ENCODE results near the gene TCF20.

TCF20 gene

DNA sequence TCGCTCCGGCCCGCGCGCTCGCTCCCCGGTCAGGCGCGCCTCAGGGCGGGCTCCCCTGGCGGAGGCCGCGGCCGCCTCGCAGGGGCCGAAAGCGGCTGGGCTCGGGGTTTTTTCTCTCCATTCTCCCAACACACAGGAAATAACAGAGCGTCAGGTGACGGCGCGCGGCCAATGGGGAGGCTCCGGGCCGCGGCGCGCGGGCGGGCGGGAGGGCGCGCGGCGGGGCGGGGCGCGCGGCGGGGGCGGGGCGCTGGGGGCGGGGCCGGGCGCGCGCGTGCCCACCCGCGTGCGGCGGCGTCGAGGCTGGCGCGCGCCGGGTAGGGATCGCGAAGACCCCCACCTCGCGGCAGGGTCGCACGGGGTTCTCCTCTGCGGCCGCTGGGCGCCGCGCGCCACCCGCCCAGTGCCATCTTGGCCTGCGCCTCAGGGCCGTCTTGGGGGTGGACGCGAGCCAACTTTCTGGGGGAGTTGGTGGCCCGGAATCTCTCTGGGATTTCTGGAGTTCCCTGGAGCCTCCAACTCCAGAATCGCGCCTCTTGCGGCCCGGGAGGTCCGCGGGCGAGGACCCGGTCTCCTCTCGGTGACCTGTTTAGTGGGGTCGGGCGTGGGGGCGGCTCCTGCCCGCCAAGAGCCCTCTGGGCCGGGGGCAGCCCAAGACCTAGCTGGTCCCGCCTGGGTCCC lies at the start of gene TCF20:
Gene TCF20, minus strand, starts transcription at position 144 of the 681 bp plus-strand sequence. CDS start 55,348 bp downstream, outside the sequence.
- peak; percentile 57 for DNase-seq

- no peak for DNase-seq
These were observed 48.9 kb upstream of the TCF20 start for GRCh38 chr22:42319386-42319785.

DNA sequence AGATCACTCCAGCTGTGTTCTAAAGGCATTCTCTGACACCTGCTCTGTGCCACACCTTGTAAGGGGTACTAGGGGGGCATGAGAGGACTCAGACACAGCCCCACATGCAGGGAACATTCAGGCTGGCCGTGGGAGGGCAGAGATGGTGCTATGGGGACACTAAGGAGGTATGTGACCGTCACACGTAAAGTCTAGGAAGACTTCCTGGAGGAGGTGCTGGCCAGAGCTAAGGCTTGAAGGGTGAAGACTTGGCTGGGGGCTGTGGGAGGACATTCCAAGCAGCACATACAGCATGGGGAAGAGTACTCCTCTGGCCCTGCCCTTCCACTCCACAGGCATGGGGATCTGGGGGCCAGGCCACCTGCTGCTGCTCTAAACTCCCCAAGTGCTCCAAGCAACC lies 48.5 kb upstream of the TCF20 start:
- no peak for DNase-seq

GRCh38 chr22:42317691-42318547 lies 47.5 kb upstream of the TCF20 start:
- DNase-seq, result no peak

- DNase-seq, result no peak
These were observed 46.6 kb upstream of the TCF20 start for GRCh38 chr22:42317008-42317407.

GRCh38 chr22:42315392-42315756 lies 44.9 kb upstream of the TCF20 start:
- DNase-seq, result no peak

GRCh38 chr22:42314709-42315391 lies 44.4 kb upstream of the TCF20 start:
- no peak for DNase-seq

DNA sequence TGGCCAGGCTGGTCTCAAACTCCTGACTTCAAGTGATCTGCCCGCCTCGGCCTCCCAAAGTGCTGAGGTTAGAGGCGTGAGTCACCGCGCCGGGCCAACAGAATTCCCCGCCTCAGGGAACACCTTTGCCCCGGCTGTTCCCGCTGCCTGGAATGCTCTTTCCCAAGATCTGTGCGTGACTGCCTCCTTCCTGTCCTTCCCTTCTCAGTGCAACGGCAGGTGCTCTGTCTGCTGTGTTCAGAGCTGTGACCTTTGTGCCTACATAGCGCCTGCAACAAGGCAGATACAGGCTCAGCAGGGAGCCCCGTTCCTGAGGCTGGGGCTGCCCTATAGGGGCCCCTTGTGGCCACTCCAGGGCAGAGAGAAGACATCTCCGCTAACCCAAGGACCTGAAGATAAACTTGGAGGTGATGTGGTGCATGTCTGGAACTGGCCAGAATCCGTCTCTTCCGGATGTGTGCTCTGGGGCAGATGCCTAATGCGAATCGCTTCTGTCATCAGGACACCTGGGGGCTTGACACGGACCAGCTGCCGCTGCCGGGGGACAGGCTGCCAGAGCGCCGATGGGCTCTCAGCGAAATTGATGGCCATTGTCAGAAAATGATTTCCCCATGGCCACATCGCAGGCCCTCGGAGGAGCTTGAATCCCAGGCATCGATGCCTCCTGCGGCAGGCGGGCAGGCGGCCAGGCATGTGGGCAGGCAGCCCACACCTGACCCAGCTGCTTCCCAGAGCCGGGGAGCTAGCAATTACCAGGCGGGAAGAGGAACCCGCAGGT lies 43.5 kb upstream of the TCF20 start:
- DNase-seq, result no peak

DNA sequence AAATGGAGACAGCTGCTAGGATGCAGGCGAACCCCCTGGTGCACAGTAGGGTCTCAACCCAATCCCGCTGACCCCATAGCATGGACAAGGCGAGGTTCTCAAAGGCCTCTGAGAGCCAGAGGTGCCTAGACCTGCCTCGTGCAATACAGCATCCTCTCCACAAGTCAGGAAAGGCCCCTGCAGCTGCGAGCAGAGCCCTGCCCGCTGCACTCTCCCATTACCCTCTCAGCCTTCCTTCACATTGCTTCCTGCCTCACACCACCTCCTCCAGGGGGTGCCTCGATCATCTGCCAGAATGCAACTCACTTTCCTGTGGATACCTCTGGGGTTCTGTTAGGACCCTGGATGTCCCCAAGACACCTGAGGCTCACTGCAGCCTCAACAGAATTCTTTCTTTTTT lies 42.8 kb upstream of the TCF20 start:
- DNase-seq, result no peak

GRCh38 chr22:42310291-42311015 lies 40.0 kb upstream of the TCF20 start:
- DNase-seq, result no peak

- DNase-seq, result no peak
These were observed 39.4 kb upstream of the TCF20 start for GRCh38 chr22:42309865-42310264.

- DNase-seq, result no peak
These were observed 38.5 kb upstream of the TCF20 start for GRCh38 chr22:42308892-42309468.

DNA sequence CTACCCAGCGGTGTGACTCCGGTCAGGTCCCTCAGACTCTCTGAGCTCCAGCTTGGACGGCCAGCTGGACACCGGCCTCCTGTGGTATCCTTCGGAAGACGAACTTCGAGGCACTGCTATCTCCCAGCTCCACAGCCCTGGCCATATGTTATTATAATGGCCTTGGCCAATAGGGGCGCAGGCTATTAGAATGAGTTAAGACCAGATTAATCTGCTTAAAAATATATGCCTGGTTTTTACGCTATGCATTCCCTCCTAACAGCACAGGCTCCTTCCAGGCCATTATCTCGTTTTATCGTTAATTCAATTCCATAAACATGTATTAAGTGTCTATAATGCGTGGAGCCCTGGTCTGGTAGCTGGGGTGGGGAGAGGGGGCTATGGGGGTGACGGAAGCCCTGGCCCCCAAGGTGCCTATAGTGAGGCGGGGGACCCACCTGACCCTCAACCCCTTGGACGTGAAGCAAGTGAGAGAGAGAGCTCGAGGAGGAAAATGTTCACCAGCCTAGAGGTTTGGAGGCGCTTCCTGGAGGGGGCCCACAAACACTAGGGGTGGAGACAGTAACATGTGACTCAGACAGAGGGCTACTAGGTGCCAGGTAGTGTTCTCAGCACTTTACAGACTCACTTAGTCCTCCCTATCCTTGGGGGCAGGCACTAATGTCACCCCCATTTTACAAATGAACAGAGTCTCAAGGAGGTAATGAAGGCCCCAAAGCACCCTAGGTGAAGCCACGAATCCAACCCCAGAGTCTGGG lies 37.5 kb upstream of the TCF20 start:
- no peak for DNase-seq

- no peak for DNase-seq
These were observed 35.6 kb upstream of the TCF20 start for GRCh38 chr22:42306010-42306409.

GRCh38 chr22:42304324-42304790 lies 33.9 kb upstream of the TCF20 start:
- no peak for DNase-seq

GRCh38 chr22:42303396-42304323 lies 33.2 kb upstream of the TCF20 start:
- no peak for DNase-seq

DNA sequence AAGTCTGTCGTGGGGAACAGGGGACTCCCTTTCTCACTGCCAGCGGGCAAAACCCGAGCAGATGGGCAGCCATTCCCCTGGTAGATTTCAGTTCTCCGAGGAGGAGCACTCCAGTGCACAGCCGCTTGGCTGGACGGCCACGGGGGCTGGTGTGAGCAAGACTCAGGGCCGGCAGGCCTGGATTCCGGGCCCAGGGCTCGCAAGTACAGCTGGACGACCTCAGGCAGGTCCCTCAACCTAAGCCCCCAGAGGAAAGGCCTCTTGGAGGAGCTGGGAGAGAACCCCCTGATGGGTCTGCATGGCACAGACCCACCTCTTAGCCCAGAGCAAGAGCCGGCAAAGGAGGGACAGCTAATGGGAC lies 31.3 kb upstream of the TCF20 start:
- DNase-seq, result no peak

DNA sequence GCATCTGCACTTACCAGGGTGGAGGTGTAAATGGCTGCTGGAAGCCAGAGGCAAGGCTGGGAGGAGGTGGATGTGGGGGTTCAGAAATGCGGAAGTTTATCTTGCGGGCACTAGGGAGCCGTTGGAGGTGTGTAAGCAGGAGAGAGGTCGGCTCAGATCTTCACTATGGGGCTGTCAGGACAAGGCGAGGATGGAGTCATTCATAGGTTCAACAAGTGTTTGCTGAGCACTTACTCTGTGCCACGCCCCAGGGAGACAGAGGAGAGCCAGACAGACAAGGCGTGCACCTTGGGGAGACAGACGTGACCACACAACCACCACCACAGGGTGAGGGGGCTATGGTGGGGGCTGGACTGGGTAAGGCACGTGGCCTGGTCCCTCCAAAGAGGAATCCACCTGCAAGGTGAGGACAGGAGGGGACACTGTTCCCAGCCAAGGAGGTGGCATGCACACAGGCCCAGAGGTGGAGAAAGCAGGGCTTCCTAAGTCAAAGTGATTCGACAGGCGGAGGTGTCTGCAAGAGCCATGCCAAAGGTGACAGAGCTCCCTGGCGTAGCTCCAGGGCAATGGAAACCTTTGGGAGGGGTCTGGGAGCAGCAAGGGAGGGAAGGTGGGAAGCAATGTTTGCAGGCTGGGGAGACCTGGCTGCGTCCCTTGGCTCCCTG lies 30.8 kb upstream of the TCF20 start:
- no peak for DNase-seq
